Skeletal muscle cell (primary cell): ENCODE results near the gene DNM3.
"Not testable (repeated sequence)": the region's sequence is repeated elsewhere in the genome, so short reads cannot be mapped to it uniquely, and the experiment has no call there.

Source experiments
- DNase-seq: peaks from one replicate; pipeline ENCODE4 v3.0.0-alpha.2; 2010; ENCODE audit warnings: low read depth
- H3K4me3 ChIP-seq: 2 replicates; pipeline ENCODE4 v1.5.1; 2011; ENCODE audit warnings: low read depth, mild to moderate bottlenecking, control low read depth, low read length, moderate library complexity

DNM3 gene

GRCh38 chr1:172070055-172070454, 228.8 kb downstream of the DNM3 start:
- no peak overlapping the region for H3K4me3 ChIP-seq
- DNase-seq, result no peak

GRCh38 chr1:172071746-172072145, 230.4 kb downstream of the DNM3 start:
- H3K4me3 ChIP-seq, result no peak overlapping the region
- no peak for DNase-seq

GRCh38 chr1:172079859-172080258, 238.6 kb downstream of the DNM3 start:
- H3K4me3 ChIP-seq, DNase-seq: not testable (repeated sequence)

GRCh38 chr1:172083191-172083590, 241.9 kb downstream of the DNM3 start:
- no peak overlapping the region for H3K4me3 ChIP-seq
- DNase-seq, result no peak

- DNase-seq, result no peak
- no peak overlapping the region for H3K4me3 ChIP-seq
Measured at GRCh38 chr1:172084876-172085275, 243.6 kb downstream of the DNM3 start.

GRCh38 chr1:172085317-172085716, 244.0 kb downstream of the DNM3 start:
- no peak overlapping the region for H3K4me3 ChIP-seq
- no peak for DNase-seq

GRCh38 chr1:172086137-172086536, 244.8 kb downstream of the DNM3 start:
- H3K4me3 ChIP-seq, result no peak overlapping the region
- no peak for DNase-seq

- H3K4me3 ChIP-seq, result no peak overlapping the region
- DNase-seq, result no peak
Measured at GRCh38 chr1:172088256-172088655, 247.0 kb downstream of the DNM3 start.

- no peak for DNase-seq
- H3K4me3 ChIP-seq, result no peak overlapping the region
Measured at GRCh38 chr1:172089768-172090510, 248.6 kb downstream of the DNM3 start.

GRCh38 chr1:172090511-172090817, 249.2 kb downstream of the DNM3 start:
- no peak overlapping the region for H3K4me3 ChIP-seq
- no peak for DNase-seq

- DNase-seq, result no peak
- no peak overlapping the region for H3K4me3 ChIP-seq
Measured at GRCh38 chr1:172095846-172096245, 254.5 kb downstream of the DNM3 start.

GRCh38 chr1:172105230-172105629, 263.9 kb downstream of the DNM3 start:
- DNase-seq, result no peak
- H3K4me3 ChIP-seq, result no peak overlapping the region

GRCh38 chr1:172107316-172107975, 266.1 kb downstream of the DNM3 start:
- no peak for DNase-seq
- no peak overlapping the region for H3K4me3 ChIP-seq

GRCh38 chr1:172108161-172108893, 267.0 kb downstream of the DNM3 start:
- H3K4me3 ChIP-seq, result no peak overlapping the region
- DNase-seq, result no peak

- H3K4me3 ChIP-seq, result no peak overlapping the region
- no peak for DNase-seq
Measured at GRCh38 chr1:172109359-172109758, 268.1 kb downstream of the DNM3 start.

GRCh38 chr1:172112576-172112975, 271.3 kb downstream of the DNM3 start:
- DNase-seq, result no peak
- H3K4me3 ChIP-seq, result no peak overlapping the region

- no peak overlapping the region for H3K4me3 ChIP-seq
- no peak for DNase-seq
Measured at GRCh38 chr1:172117800-172118199, 276.5 kb downstream of the DNM3 start.

- DNase-seq, result no peak
- no peak overlapping the region for H3K4me3 ChIP-seq
Measured at GRCh38 chr1:172118618-172119017, 277.3 kb downstream of the DNM3 start.

- no peak overlapping the region for H3K4me3 ChIP-seq
- no peak for DNase-seq
Measured at GRCh38 chr1:172119184-172119583, 277.9 kb downstream of the DNM3 start.

GRCh38 chr1:172120381-172120780, 279.1 kb downstream of the DNM3 start:
- H3K4me3 ChIP-seq, result no peak overlapping the region
- no peak for DNase-seq
